Measurements from ENCODE around the gene CUZD1.

Gene CUZD1

GRCh38 chr10:122812751-122813150 is 32.9 kb downstream of the CUZD1 start:
- no peak for DNase-seq

- no peak for DNase-seq
Measured at GRCh38 chr10:122802282-122802681, 43.4 kb downstream of the CUZD1 start.

- DNase-seq: no peak
Measured at GRCh38 chr10:122798704-122799231, 46.9 kb downstream of the CUZD1 start.

- no peak for DNase-seq
Measured at GRCh38 chr10:122796796-122797195, 48.9 kb downstream of the CUZD1 start.

- DNase-seq: no peak
Measured at GRCh38 chr10:122795924-122796323, 49.7 kb downstream of the CUZD1 start.

GRCh38 chr10:122786269-122786668 is 59.4 kb downstream of the CUZD1 start:
- DNase-seq: no peak

GRCh38 chr10:122782911-122783310 is 62.7 kb downstream of the CUZD1 start:
- no peak for DNase-seq

All from CD4-positive, alpha-beta T cell treated with Interleukin-17A for 4 hours (primary cell).